Measurements from ENCODE around the gene TTC36.
A peak's percentile ranks its signal among the peaks of the same experiment; 100 is the strongest.
"Not testable (repeated sequence)": the region's sequence is repeated elsewhere in the genome, so short reads cannot be mapped to it uniquely, and the experiment has no call there.

Gene TTC36

GRCh38 chr11:118532091-118532490 is 4.8 kb downstream of the TTC36 start:
- no peak for DNase-seq (ENCODE audit: low read depth in 1 of 2, low spot score in 1 of 2)

DNA sequence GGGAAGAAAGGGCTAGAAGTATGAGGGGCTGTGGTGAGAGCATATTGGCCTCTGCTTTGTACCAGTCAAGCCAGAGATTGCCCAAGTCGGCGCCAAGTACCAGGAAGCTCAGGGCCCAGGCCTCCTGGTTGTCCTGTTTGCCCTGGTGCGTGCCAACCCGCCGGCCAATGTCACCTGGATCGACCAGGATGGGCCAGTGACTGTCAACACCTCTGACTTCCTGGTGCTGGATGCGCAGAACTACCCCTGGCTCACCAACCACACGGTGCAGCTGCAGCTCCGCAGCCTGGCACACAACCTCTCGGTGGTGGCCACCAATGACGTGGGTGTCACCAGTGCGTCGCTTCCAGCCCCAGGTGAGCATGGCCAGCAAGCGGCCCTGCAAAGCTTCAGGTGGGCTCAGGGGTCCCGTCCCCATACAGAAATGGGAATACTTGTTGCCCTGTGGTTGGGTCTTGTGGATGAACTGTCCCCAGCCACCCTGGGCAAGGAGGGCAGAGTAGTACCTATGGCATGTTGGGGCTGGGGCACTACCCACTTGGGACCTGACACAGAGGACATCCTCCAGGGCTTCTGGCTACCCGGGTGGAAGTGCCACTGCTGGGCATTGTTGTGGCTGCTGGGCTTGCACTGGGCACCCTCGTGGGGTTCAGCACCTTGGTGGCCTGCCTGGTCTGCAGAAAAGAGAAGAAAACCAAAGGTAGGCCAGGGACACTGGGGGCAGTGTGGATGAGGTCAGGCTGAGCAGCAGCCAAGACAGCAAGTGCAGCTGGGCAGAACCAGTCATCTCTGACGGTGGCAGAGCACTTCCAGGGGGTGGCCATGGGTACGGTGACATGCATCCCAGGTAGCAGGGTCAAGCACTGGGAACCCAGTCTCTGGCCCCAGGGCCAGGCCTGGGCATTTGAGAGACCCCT is 5.8 kb downstream of the TTC36 start:
- no peak for DNase-seq (ENCODE audit: low read depth in 1 of 2, low spot score in 1 of 2)

- DNase-seq (ENCODE audit: low read depth in 1 of 2, low spot score in 1 of 2), result no peak
Measured at GRCh38 chr11:118533769-118534729, 6.8 kb downstream of the TTC36 start.

DNA sequence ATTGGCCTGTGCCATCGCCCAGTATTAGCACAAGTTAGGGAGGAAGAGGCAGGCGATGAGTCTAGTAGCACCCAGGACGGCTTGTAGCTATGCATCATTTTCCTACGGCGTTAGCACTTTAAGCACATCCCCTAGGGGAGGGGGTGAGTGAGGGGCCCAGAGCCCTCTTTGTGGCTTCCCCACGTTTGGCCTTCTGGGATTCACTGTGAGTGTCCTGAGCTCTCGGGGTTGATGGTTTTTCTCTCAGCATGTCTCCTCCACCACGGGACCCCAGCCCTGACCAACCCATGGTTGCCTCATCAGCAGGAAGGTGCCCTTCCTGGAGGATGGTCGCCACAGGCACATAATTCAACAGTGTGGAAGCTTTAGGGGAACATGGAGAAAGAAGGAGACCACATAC is 8.0 kb downstream of the TTC36 start:
- no peak for DNase-seq (ENCODE audit: low read depth in 1 of 2, low spot score in 1 of 2)

GRCh38 chr11:118536726-118537125 is 9.5 kb downstream of the TTC36 start:
- no peak for DNase-seq (ENCODE audit: low read depth in 1 of 2, low spot score in 1 of 2)

GRCh38 chr11:118537409-118537980 is 10.2 kb downstream of the TTC36 start:
- no peak for DNase-seq (ENCODE audit: low read depth in 1 of 2, low spot score in 1 of 2)

GRCh38 chr11:118544010-118544646 is 16.9 kb downstream of the TTC36 start:
- DNase-seq (ENCODE audit: low read depth in 1 of 2, low spot score in 1 of 2), result no peak

DNA sequence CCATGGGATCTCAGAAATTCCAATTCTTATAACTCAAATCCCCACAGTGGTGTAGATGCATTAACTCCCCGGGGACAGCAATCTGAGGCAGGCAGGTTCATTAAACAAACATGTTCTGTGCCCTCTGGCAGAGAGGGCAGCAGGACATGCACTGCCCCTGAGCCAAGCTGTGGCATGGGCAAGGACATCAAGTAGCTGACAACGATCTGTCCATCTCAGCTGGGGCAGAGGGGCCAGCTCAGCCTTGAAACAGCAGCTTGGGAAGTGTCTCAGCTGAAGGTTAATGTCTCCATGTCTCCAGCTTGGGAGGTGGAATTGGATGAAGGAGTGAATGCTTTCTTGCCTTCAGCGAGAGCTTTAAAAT is 17.4 kb downstream of the TTC36 start:
- no peak for DNase-seq (ENCODE audit: low read depth in 1 of 2, low spot score in 1 of 2)

- no peak for DNase-seq (ENCODE audit: low read depth in 1 of 2, low spot score in 1 of 2)
Measured at GRCh38 chr11:118545533-118545932, 18.3 kb downstream of the TTC36 start.

DNA sequence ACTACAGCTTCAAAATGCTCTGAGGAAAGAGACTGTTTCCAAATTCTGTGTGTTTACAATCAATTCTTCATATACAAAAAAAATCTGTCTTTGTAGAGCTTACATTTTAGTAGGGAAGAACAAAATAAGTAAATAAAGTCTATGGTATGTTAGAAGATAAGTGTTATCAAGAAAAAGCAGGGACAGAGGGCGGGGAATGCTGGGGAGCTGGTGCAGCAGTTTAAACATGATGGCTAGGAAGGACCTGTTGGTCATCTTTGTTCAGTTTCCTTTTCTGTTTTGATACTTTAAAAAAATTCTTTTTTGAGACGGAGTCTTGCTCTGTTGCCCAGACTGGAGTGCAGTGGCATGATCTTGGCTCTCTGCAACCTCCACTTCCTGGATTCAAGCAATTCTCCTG is 19.9 kb downstream of the TTC36 start:
- DNase-seq (ENCODE audit: low read depth in 1 of 2, low spot score in 1 of 2), result no peak

DNA sequence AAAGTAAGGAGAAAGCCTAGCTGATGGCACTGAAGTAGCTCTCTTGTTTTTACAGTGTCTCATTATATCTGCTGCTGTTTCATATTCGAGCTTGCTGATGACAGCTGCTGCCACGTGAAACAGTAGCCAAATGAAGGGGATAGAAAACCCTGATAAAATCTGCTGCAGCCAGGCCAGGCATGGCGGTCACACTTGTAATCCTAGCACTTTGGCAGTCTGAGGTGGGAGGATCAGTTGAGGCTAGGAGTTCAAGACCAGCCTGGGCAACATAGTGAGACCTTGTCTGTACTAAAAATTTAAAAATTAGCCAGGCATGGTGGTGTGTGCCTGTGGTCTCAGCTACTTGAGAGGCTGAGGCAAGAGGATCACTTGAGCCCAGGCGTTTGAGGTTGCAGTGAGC is 25.1 kb downstream of the TTC36 start:
- no peak for DNase-seq (ENCODE audit: low read depth in 1 of 2, low spot score in 1 of 2)

DNA sequence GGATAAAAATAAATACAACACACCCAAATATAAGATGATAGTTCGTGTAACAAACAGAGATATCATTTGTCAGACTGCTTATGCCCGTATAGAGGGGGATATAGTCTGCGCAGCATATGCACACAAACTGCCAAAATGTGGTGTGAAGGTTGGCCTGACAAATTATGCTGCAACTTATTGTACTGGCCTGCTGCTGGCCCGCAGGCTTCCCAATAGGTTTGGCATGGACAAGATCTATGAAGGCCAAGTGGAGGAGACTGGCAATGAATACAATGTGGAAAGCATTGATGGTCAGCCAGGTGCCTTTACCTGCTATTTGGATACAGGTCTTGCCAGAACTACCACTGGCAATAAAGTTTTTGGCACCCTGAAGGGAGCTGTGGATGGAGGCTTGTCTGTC is 33.5 kb downstream of the TTC36 start:
- DNase-seq (ENCODE audit: low read depth in 1 of 2, low spot score in 1 of 2), result no peak

- DNase-seq (ENCODE audit: low read depth in 1 of 2, low spot score in 1 of 2), result no peak
Measured at GRCh38 chr11:118565051-118565450, 37.8 kb downstream of the TTC36 start.

GRCh38 chr11:118569670-118570069 is 42.4 kb downstream of the TTC36 start:
- no peak for DNase-seq (ENCODE audit: low read depth in 1 of 2, low spot score in 1 of 2)

DNA sequence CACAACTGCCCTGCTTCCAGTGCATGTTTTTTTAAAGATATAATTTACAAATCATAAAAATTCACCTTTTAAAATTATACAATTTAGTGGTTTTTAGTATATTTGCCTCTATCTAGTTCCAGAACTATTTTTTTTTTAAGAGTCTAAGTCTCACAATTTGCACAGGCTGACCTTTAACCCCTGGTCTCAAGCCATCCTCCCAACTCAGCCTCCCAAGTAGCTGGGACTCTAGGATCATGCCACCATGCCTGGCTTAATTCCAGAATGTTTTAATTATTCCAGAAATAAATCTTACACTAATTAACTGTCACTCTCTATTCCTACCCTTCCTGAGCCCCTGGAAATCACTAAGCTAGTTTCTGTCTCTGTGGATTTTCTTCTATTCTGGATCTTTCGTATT is 43.5 kb downstream of the TTC36 start:
- DNase-seq (ENCODE audit: low read depth in 1 of 2, low spot score in 1 of 2), result no peak

DNA sequence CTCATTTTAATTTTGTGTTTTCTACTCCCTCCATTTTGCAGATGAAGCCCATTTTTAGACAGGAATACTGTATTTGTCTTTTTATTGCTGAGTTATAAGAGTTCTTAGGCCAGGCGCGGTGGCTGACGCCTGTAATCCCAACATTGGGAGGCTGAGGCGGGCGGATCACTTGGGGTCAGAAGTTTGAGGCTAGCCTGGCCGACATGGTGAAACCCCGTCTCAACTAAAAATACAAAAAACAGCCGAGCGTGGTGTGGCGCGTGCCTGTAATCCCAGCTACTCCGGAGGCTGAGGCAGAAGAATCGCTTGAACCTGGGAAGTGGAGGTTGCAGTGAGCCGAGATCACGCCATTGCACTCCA is 44.4 kb downstream of the TTC36 start:
- not testable (repeated sequence) for DNase-seq (ENCODE audit: low read depth in 1 of 2, low spot score in 1 of 2)

DNA sequence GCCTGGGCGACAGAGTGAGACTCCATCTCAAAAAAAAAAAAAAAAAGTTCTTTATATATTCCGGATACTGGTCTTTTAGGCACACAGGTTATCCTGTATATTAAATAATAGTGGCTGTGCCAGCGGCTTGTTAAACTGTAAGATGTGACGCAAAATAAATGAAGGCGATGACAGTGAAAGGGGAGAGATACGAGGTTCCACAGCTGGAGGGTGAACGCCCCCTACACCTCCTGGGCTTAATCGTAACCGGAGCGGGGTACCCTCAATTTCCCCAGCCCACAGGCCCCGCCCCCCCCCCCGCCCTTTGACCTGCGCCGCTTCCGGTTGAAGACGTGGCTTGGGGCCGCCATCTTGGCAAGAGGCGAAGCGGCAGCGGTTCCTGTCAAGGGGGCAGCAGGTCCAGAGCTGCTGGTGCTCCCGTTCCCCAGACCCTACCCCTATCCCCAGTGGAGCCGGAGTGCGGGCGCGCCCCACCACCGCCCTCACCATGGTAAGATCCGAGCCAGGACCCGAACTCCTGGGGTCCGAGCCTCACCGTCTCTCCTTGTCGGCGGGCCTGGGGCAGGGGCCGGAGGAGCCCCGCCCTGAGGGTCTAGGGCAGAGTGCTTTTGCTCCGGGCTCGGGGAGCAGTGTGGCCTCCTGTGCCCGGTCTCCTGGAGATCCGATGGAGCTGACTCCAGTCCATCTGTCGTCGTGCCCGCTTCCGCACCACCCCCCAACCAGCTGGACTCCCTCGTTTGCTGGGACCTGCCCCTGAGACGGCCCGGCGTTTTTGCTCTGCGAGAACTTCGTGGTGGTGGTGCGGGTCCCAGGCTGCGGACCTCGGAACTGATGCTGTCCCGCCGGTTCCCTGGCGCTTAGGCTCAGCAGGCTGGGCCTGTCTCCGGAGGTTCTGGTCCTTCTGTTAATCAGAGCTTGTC is 45.0 kb downstream of the TTC36 start, which contains the start of gene ARCN1:
Gene ARCN1, plus strand, starts transcription at position 349 of the 920 bp plus-strand sequence. Its CDS starts 139 bp downstream, at position 488.
- peak; percentile 58 to 60 for DNase-seq (ENCODE audit: low read depth in 1 of 2, low spot score in 1 of 2)

- DNase-seq (ENCODE audit: low read depth in 1 of 2, low spot score in 1 of 2), result no peak
Measured at GRCh38 chr11:118572981-118573550, 45.8 kb downstream of the TTC36 start.

DNA sequence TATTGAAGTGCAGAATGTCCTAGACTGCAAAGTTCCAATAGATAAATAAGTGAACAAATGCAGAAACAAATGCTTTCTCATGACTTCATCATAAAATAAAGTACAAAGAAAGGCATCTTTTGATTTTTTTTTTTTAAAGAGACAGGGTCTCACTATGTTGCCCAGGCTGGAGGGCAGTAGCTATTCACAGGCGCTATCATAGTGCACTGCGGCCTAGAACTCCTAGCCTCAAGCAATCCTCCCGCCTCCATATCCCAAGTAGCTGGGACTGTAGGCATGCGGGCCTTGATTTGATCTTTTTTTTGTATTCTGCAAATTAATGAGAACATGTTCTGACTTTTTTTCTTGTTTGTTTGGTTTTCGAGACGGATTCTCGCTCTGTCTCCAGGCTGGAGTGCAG is 47.4 kb downstream of the TTC36 start:
- no peak for DNase-seq (ENCODE audit: low read depth in 1 of 2, low spot score in 1 of 2)

- not testable (repeated sequence) for DNase-seq (ENCODE audit: low read depth in 1 of 2, low spot score in 1 of 2)
Measured at GRCh38 chr11:118577995-118578394, 50.7 kb downstream of the TTC36 start.

All from stimulated activated CD4-positive, alpha-beta T cell treated with anti-CD3 and anti-CD28 coated beads, Interleukin-15, amount 100 ng/mL, for 1 hour (primary cell).